Erythroblast (primary cell): Measurements from ENCODE around the gene ERVW-1.

Experiments used
- GATA1 ChIP-seq: IDR thresholded peaks from 2 replicates; pipeline ENCODE4 v1.6.1; 2011; ENCODE audit warnings: low read depth, mild to moderate bottlenecking, control low read depth, low read length, moderate library complexity
- POLR2A ChIP-seq: IDR thresholded peaks from 2 replicates; pipeline ENCODE4 v1.6.1; 2011; ENCODE audit warnings: mild to moderate bottlenecking, low read length

DNA sequence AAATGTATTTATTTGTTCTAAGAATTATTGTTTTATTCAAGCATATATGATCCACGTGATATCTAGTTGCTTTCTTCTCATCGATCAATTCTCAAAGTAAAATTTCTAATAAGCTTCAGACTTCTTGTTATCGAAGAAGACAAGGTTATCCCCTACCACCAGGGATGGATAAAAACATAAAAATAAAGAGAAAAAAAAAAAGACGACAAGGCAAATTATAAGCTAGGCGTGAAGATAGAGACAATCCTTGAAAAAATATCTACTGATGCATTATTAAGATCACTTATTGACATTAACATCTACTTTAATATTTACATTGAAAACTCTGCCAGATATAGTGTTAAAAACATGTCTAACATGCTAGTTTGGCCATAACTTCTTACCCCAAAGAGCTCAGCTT, 31.2 kb upstream of the ERVW-1 start:
- TF ChIP-seq POLR2A (no peak), GATA1 (no peak)
